HepG2 (cell line): Measurements from ENCODE around the gene IL17C. TPM values are rescaled to one million over a fixed set of nuclear protein-coding genes. Genes with fewer than 3 reads are reported as not detected.

Experiments
- BCL3 ChIP-seq: sonication (generic); formaldehyde crosslinking; IDR thresholded peaks from 2 replicates; pipeline ENCODE4 v1.5.1; 2020; ENCODE audit warnings: mild to moderate bottlenecking, missing genetic modification reagents, moderate library complexity
- BCLAF1 ChIP-seq: fragments of 450-650 bp; IDR thresholded peaks from 2 replicates; pipeline ENCODE4 v1.6.1; 2017; ENCODE audit warnings: mild to moderate bottlenecking
- BORCS8-MEF2B ChIP-seq: sonication (generic); formaldehyde crosslinking; IDR thresholded peaks from 2 replicates; pipeline ENCODE4 v1.8.0; 2022; ENCODE audit warnings: mild to moderate bottlenecking, missing genetic modification reagents
- ISL2 ChIP-seq: sonication (generic); formaldehyde crosslinking; IDR thresholded peaks from 2 replicates; pipeline ENCODE4 v1.5.0; 2020; ENCODE audit warnings: missing genetic modification reagents
- SATB2 ChIP-seq: sonication (generic); formaldehyde crosslinking; IDR thresholded peaks from 2 replicates; pipeline ENCODE4 v1.5.0; 2020; ENCODE audit warnings: missing genetic modification reagents
- SMYD3 ChIP-seq: sonication (generic); formaldehyde crosslinking; IDR thresholded peaks from 2 replicates; pipeline ENCODE4 v1.8.1; 2023; ENCODE audit warnings: mild to moderate bottlenecking, missing genetic modification reagents
- SP1 ChIP-seq, 2 experiments: fragments of 450-650 bp in 1 of 2; sonication (generic) in 1 of 2; formaldehyde crosslinking in 1 of 2; IDR thresholded peaks; 2 replicates each; pipeline versions ENCODE4 v1.4.0 to v1.6.1; 2016 to 2020; ENCODE audit warnings: missing genetic modification reagents in 1 of 2
- SP4 ChIP-seq: sonication (generic); formaldehyde crosslinking; IDR thresholded peaks from 2 replicates; pipeline ENCODE4 v1.8.1; 2023; ENCODE audit warnings: mild to moderate bottlenecking, missing genetic modification reagents
- TBP ChIP-seq: sonication (generic); formaldehyde crosslinking; IDR thresholded peaks from 2 replicates; pipeline ENCODE4 v1.5.0; 2020; ENCODE audit warnings: missing genetic modification reagents
- ZBTB40 ChIP-seq, 2 experiments: fragments of 450-650 bp in 1 of 2; sonication (generic) in 1 of 2; formaldehyde crosslinking in 1 of 2; IDR thresholded peaks; 2 replicates each; pipeline versions ENCODE4 v1.6.1 to v1.8.0; 2016 to 2022; ENCODE audit warnings: antibody characterized with exemption in 1 of 2, mild to moderate bottlenecking in 1 of 2, missing genetic modification reagents in 1 of 2
- ZNF232 ChIP-seq: sonication (generic); formaldehyde crosslinking; IDR thresholded peaks from 2 replicates; pipeline ENCODE4 v1.4.0; 2020; ENCODE audit warnings: missing genetic modification reagents, borderline replicate concordance
- ZNF710 ChIP-seq: sonication (generic); formaldehyde crosslinking; IDR thresholded peaks from 2 replicates; pipeline ENCODE4 v1.5.0; 2020; ENCODE audit warnings: mild to moderate bottlenecking, missing genetic modification reagents, borderline replicate concordance
- polyA plus RNA-seq, 8 experiments: library from polyadenylated mRNA; depleted of rRNA in 3 of 8; stranded (reverse) in 7 of 8; unstranded in 1 of 8; fragments of >200 nt; fragmentation: Illumina TruSeq in 4 of 8; extraction: Trizol in 4 of 8; gene quantifications; 2 replicates each; pipeline versions ENCODE4 v1.2.1 to v1.2.3, GENCODE V29; 2011 to 2016; ENCODE audit warnings: low read depth in 4 of 8, missing spikeins in 1 of 8, mixed read lengths in 1 of 8; ENCODE audit not compliant: insufficient read depth in 1 of 8
- total RNA-seq, 5 experiments: library from RNA; depleted of rRNA; stranded (reverse); fragments of >200 nt; fragmentation: Illumina TruSeq; extraction: Trizol; gene quantifications; 2 replicates each; pipeline ENCODE4 v1.2.3, GENCODE V29; 2016; ENCODE audit warnings: low read depth in 1 of 5

Gene IL17C
- total and polyA plus RNA-seq, 2 of the 13 experiments (the other 11 are each of a cell fraction or from before 2014, with no cell fraction given) = not detected

GRCh38 chr16:88686439-88687253, 48.3 kb downstream of the IL17C start, which contains the start of gene SNAI3 (continued):
- TF ChIP-seq BCL3 (CRISPR knock-in tag) = peak; percentile 34; the same call in 1 of the 2 replicates
- no peak for TF ChIP-seq SP1 (IDR thresholded peaks at IDR 0.05)
- TF ChIP-seq SP1 (CRISPR knock-in tag; IDR thresholded peaks at IDR 0.05) = peak; percentile 86
- TF ChIP-seq ZNF232 (CRISPR knock-in tag) = peak; percentile 24; the same call in 1 of the 2 replicates
- TF ChIP-seq SP4 = peak; percentile 92
- no peak for TF ChIP-seq ZBTB40 (IDR thresholded peaks at IDR 0.05)
- TF ChIP-seq ZBTB40 (CRISPR knock-in tag; IDR thresholded peaks at IDR 0.05) = peak; percentile 63
- TF ChIP-seq ZNF710 (CRISPR knock-in tag) = no peak
- no peak for TF ChIP-seq TBP (CRISPR knock-in tag)
- no peak for TF ChIP-seq BORCS8-MEF2B
- no peak for TF ChIP-seq BCLAF1
- TF ChIP-seq ISL2 (CRISPR knock-in tag) = no peak
- TF ChIP-seq SMYD3 = no peak
- no peak; the same call in 1 of the 2 replicates for TF ChIP-seq SATB2 (CRISPR knock-in tag)
